HepG2 (cell line): ENCODE measurements around the gene CNPY4. TPM values are rescaled to one million over a fixed set of nuclear protein-coding genes. Genes with fewer than 3 reads are reported as not detected.

ENCODE experiments used
- ATAC-seq: fragments of 200-7000 bp; cut with Tn5 transposase; 3 replicates; pipeline ENCODE4 v1.9.1; 2020; ENCODE audit warnings: mild to moderate bottlenecking, moderate library complexity
- BruUV-seq: library from RNA; stranded (reverse); fragments of 400-500 nt; replicated peaks from 2 replicates; lab custom pipeline; 2021; lab: Mats Ljungman, UMichigan
- CTCF ChIA-PET: fragments of 300-600 bp; formaldehyde crosslinking; extraction: SDS; loops from one replicate; lab custom pipeline; 2021; ENCODE audit warnings: low total read pairs, inconsistent platforms, low intra/inter-chr PET ratio; lab: Yijun Ruan, JAX
- POLR2A ChIA-PET: fragments of 350-600 bp; sonication (Branson Sonifier 250); formaldehyde crosslinking; loops from one replicate; lab custom pipeline; 2020; ENCODE audit warnings: antibody characterized with exemption, inconsistent platforms; lab: Yijun Ruan, JAX
- DNase-seq: peaks from one replicate; pipeline ENCODE4 v3.0.0-alpha.2; 2015; ENCODE audit warnings: low spot score
- FAIRE-seq: peaks from 3 replicates; lab custom pipeline; 2011; peaks lifted over from hg19 to GRCh38; lab: Jason Lieb, UNC
- H2AFZ ChIP-seq: one replicate; pipeline ENCODE4 v1.6.1; 2011; ENCODE audit warnings: low read length, inconsistent platforms
- H3K27ac ChIP-seq: fragments of 300-600 bp; 3 replicates; pipeline ENCODE4 v1.8.0; 2011; ENCODE audit warnings: mixed run types, mild to moderate bottlenecking, mixed read lengths, low read length, inconsistent platforms; ENCODE audit not compliant: insufficient read depth; ENCODE audit errors: extremely low read length
- H3K27me3 ChIP-seq, 2 experiments: fragments of 200-600 bp in 1 of 2; 2 replicates in 1 of 2; 3 replicates in 1 of 2; pipeline versions ENCODE4 v1.6.0 to v1.8.0; 2011; ENCODE audit warnings: low read length in 2 of 2, mild to moderate bottlenecking in 2 of 2, moderate library complexity in 2 of 2, inconsistent platforms in 1 of 2; ENCODE audit not compliant: insufficient read depth in 2 of 2, control insufficient read depth in 1 of 2
- H3K36me3 ChIP-seq, 2 experiments: fragments of 200-600 bp in 1 of 2; replicated peaks in 1 of 2; 2 replicates in 1 of 2; 3 replicates in 1 of 2; pipeline versions ENCODE4 v1.5.1 to v1.8.0; 2011; ENCODE audit warnings: low read length in 2 of 2, inconsistent platforms in 1 of 2; ENCODE audit not compliant: insufficient read depth in 2 of 2, control insufficient read depth in 1 of 2
- H3K4me1 ChIP-seq: 2 replicates; pipeline ENCODE4 v1.5.1; 2012; ENCODE audit warnings: low read length, inconsistent platforms; ENCODE audit not compliant: insufficient read depth
- H3K4me2 ChIP-seq: 2 replicates; pipeline ENCODE4 v1.6.0; 2011; ENCODE audit warnings: low read depth, low read length, inconsistent platforms
- H3K4me3 ChIP-seq, 3 experiments: fragments of 200-600 bp in 1 of 3; sonication (generic), shearing (Covaris generic) in 1 of 3; replicated peaks in 1 of 3; 2 replicates each; pipeline ENCODE4 v1.5.1; 2011 to 2016; ENCODE audit warnings: low read length in 3 of 3, inconsistent platforms in 2 of 3, low read depth in 2 of 3, mild to moderate bottlenecking in 2 of 3, control low read depth in 1 of 3, mixed read lengths in 1 of 3; ENCODE audit not compliant: insufficient read depth in 1 of 3
- H3K79me2 ChIP-seq: one replicate; pipeline ENCODE4 v1.6.1; 2011; ENCODE audit warnings: low read length, inconsistent platforms; ENCODE audit not compliant: insufficient read depth
- H3K9ac ChIP-seq: 2 replicates; pipeline ENCODE4 v1.6.0; 2011; ENCODE audit warnings: mild to moderate bottlenecking, low read depth, low read length, inconsistent platforms; ENCODE audit not compliant: insufficient read depth
- H3K9me3 ChIP-seq: 2 replicates; pipeline ENCODE4 v1.5.1; 2012; ENCODE audit warnings: mild to moderate bottlenecking, low read length
- H4K20me1 ChIP-seq: 2 replicates; pipeline ENCODE4 v1.6.0; 2011; ENCODE audit warnings: inconsistent platforms, mild to moderate bottlenecking, low read length, moderate library complexity; ENCODE audit not compliant: insufficient read depth
- ASH2L ChIP-seq: fragments of 300-600, 200-600 bp; sonication (generic); IDR thresholded peaks from 2 replicates; pipeline ENCODE4 v1.7.0; 2017; ENCODE audit warnings: low read depth, mild to moderate bottlenecking, moderate library complexity, mixed read lengths, low read length; ENCODE audit not compliant: insufficient read length
- CREB1 ChIP-seq, 2 experiments: fragments of 450-650 bp in 1 of 2; IDR thresholded peaks; 2 replicates each; pipeline ENCODE4 v1.6.1; 2016 to 2017; ENCODE audit warnings: control low read depth in 1 of 2, mild to moderate bottlenecking in 1 of 2, missing compliant biosample characterization in 1 of 2, missing genetic modification characterization in 1 of 2
- FOXO1 ChIP-seq: sonication (generic); formaldehyde crosslinking; IDR thresholded peaks from 2 replicates; pipeline ENCODE4 v1.4.0; 2020; ENCODE audit warnings: missing genetic modification reagents
- PLRG1 ChIP-seq: fragments of 450-650 bp; conservative IDR thresholded peaks from 2 replicates; pipeline ENCODE4 v1.6.1; 2016
- ZNF598 ChIP-seq: sonication (generic); formaldehyde crosslinking; IDR thresholded peaks from 2 replicates; pipeline ENCODE4 v1.5.1; 2020; ENCODE audit warnings: mild to moderate bottlenecking, missing genetic modification reagents, borderline replicate concordance
- ZZZ3 ChIP-seq: sonication (generic); formaldehyde crosslinking; IDR thresholded peaks from 2 replicates; pipeline ENCODE4 v1.4.0; 2020; ENCODE audit warnings: missing genetic modification reagents, mild to moderate bottlenecking, borderline replicate concordance
- WGBS: methylation state at CpG from one replicate; pipeline ENCODE4 v1.1.6; 2017; ENCODE audit warnings: low lambda C conversion rate; 5-methylcytosine and 5-hydroxymethylcytosine counted together
- in situ Hi-C: cut with HindIII; loops from 2 replicates; pipeline ENCODE4 v1.10.0; 2017; ENCODE audit warnings: low pct_unique_long_range_greater_than_20kb; ENCODE audit not compliant: extremely low pct_ligation_motif_present
- intact Hi-C: fragments of 100-400 bp; cut with micrococcal nuclease; formaldehyde crosslinking; loops from one replicate; pipeline ENCODE4 v1.10.0; 2022; ENCODE audit not compliant: unreplicated experiment
- polyA plus RNA-seq, 8 experiments: library from polyadenylated mRNA; depleted of rRNA in 3 of 8; stranded (reverse) in 7 of 8; unstranded in 1 of 8; fragments of >200 nt; fragmentation: Illumina TruSeq in 4 of 8; extraction: Trizol in 4 of 8; gene quantifications; 2 replicates each; pipeline versions ENCODE4 v1.2.1 to v1.2.3, GENCODE V29; 2011 to 2016; ENCODE audit warnings: low read depth in 4 of 8, missing spikeins in 1 of 8, mixed read lengths in 1 of 8; ENCODE audit not compliant: insufficient read depth in 1 of 8
- total RNA-seq, 5 experiments: library from RNA; depleted of rRNA; stranded (reverse); fragments of >200 nt; fragmentation: Illumina TruSeq; extraction: Trizol; gene quantifications; 2 replicates each; pipeline ENCODE4 v1.2.3, GENCODE V29; 2016; ENCODE audit warnings: low read depth in 1 of 5
- TF ChIP-seq, protein P1 (sequence below): sonication (generic); formaldehyde crosslinking; IDR thresholded peaks from 2 replicates; pipeline ENCODE4 v1.4.0; 2020; ENCODE audit warnings: missing genetic modification reagents, borderline replicate concordance
- TF ChIP-seq, protein P2 (sequence below): sonication (generic); formaldehyde crosslinking; IDR thresholded peaks from 2 replicates; pipeline ENCODE4 v1.4.0; 2020; ENCODE audit warnings: missing genetic modification reagents, mild to moderate bottlenecking, borderline replicate concordance
- TF ChIP-seq, protein P3 (sequence below): sonication (generic); formaldehyde crosslinking; IDR thresholded peaks from 2 replicates; pipeline ENCODE4 v1.8.1; 2023; ENCODE audit warnings: mild to moderate bottlenecking, moderate library complexity, missing genetic modification reagents
- TF ChIP-seq, protein P4 (sequence below): sonication (generic); formaldehyde crosslinking; IDR thresholded peaks from 2 replicates; pipeline ENCODE4 v1.5.1; 2020; ENCODE audit warnings: missing genetic modification reagents, mild to moderate bottlenecking, borderline replicate concordance

CNPY4 gene
- total and polyA plus RNA-seq, 2 of the 13 experiments (the other 11 are each of a cell fraction or from before 2014, with no cell fraction given), result 6.2 to 12.7 TPM

DNA sequence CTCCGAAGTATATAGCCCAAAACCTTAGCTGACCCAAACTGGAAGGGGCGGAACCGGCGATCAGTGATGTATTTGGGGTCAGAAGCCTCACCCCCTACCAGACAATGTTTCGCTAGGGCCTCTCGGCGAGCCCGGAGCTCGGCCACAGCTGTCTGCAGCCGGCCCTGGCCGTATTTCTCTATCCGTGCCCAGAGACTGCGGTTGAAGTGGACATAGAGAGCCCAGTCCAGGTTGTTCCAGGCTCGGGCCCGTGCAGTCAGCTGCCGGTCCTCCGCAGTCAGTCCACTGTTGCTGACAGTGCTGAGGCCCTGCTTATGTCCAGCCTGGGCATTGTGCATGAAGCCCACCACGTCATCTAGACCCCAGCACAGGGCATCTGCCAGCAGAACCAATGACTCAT is 40.6 kb downstream of the CNPY4 start:
- peaks cover 3 to 13% of the 10 kb centered on the region in 2 experiments; a peak in 3 of 5 replicates for H3K27me3 ChIP-seq
- 78% methylated on average over 6 of the region's 18 CpGs for WGBS
- in situ Hi-C loops (no loop called here), intact Hi-C loops (no loop called here)
- no peaks in the 10 kb centered on the region for H3K9me3 ChIP-seq
- H3K4me2 ChIP-seq, result no peak overlapping the region
- peaks cover 5 to 20% of the 10 kb centered on the region in 2 experiments for H3K36me3 ChIP-seq
- H2AFZ ChIP-seq, result no peak overlapping the region
- H3K4me1 ChIP-seq, result peaks cover 47% of the 10 kb centered on the region
- no peak for ATAC-seq
- CTCF ChIA-PET, result no interaction called here
- no peak overlapping the region for H3K27ac ChIP-seq
- POLR2A ChIA-PET, result no interaction called here
- H3K9ac ChIP-seq, result no peak overlapping the region
- peaks cover 6% of the 10 kb centered on the region; the same call in 1 of the 2 replicates for H4K20me1 ChIP-seq
- no peak for DNase-seq
- TF ChIP-seq ZZZ3 (no peak), CREB1 (IDR thresholded peaks at IDR 0.05) (0 out of 2 replicates have a peak, but pooled peaks have one; percentile 29), CREB1 (CRISPR knock-in tag; IDR thresholded peaks at IDR 0.05) (no peak)
- TF ChIP-seq, all 625 proteins: peak for 1
- no peak overlapping the region for H3K4me3 ChIP-seq
- no TSS peak for BruUV-seq
- no peak for FAIRE-seq
- no peaks in the 10 kb centered on the region for H3K79me2 ChIP-seq

DNA sequence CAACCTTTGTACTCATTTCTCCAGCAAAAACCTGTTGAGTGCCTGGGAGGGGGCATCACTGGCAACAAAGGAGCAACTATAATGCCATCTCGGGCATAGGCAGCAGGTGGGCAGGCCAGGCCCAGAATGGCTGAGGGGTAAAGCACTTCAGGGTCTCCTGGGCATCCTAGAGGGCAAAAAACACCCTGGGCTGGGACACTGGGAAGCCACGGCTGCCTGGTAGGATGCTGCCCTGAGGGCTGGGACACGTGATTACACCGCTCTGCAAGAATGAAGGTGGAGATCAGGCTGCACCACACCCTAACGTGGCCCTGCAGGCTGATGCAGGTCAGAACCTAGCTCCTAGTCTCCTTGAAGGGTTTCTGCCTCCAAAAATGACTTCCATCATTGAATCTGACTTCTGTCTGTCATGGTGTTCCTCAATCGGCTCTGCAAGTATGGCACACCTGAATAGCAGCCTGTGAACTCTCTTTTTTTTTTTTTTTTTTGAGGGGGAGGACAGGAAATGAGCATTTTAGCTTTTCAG is 43.6 kb downstream of the CNPY4 start:
- in situ Hi-C loops (no loop called here), intact Hi-C loops (no loop called here)
- Histone ChIP-seq H3K27ac (no peak overlapping the region), H3K36me3 (no peaks in the 10 kb centered on the region), H3K9me3 (no peaks in the 10 kb centered on the region), H3K9ac (no peak overlapping the region), H4K20me1 (no peaks in the 10 kb centered on the region), H3K4me1 (peaks cover 38% of the 10 kb centered on the region), H3K79me2 (no peaks in the 10 kb centered on the region), H3K4me2 (no peak overlapping the region), H3K27me3 (peaks cover 3 to 32% of the 10 kb centered on the region in 2 experiments), H3K4me3 (no peak overlapping the region), H2AFZ (no peak overlapping the region)
- ChIA-PET CTCF (no interaction called here), POLR2A (interaction anchor here (0.7 kb wide), 1 partner anchor 64 kb away, joined by 4 read pairs; no protein-coding TSS in a partner anchor)
- no peak for FAIRE-seq
- BruUV-seq, result no TSS peak
- no peak for ATAC-seq
- 9% methylated on average over 1 of the region's 6 CpGs for WGBS
- DNase-seq, result no peak
- TF ChIP-seq, protein P1, sequence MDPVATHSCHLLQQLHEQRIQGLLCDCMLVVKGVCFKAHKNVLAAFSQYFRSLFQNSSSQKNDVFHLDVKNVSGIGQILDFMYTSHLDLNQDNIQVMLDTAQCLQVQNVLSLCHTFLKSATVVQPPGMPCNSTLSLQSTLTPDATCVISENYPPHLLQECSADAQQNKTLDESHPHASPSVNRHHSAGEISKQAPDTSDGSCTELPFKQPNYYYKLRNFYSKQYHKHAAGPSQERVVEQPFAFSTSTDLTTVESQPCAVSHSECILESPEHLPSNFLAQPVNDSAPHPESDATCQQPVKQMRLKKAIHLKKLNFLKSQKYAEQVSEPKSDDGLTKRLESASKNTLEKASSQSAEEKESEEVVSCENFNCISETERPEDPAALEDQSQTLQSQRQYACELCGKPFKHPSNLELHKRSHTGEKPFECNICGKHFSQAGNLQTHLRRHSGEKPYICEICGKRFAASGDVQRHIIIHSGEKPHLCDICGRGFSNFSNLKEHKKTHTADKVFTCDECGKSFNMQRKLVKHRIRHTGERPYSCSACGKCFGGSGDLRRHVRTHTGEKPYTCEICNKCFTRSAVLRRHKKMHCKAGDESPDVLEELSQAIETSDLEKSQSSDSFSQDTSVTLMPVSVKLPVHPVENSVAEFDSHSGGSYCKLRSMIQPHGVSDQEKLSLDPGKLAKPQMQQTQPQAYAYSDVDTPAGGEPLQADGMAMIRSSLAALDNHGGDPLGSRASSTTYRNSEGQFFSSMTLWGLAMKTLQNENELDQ, result no peak
- TF ChIP-seq ASH2L (no peak), PLRG1 (no peak), ZNF598 (no peak), FOXO1 (CRISPR knock-in tag) (no peak)
- TF ChIP-seq, protein P2, sequence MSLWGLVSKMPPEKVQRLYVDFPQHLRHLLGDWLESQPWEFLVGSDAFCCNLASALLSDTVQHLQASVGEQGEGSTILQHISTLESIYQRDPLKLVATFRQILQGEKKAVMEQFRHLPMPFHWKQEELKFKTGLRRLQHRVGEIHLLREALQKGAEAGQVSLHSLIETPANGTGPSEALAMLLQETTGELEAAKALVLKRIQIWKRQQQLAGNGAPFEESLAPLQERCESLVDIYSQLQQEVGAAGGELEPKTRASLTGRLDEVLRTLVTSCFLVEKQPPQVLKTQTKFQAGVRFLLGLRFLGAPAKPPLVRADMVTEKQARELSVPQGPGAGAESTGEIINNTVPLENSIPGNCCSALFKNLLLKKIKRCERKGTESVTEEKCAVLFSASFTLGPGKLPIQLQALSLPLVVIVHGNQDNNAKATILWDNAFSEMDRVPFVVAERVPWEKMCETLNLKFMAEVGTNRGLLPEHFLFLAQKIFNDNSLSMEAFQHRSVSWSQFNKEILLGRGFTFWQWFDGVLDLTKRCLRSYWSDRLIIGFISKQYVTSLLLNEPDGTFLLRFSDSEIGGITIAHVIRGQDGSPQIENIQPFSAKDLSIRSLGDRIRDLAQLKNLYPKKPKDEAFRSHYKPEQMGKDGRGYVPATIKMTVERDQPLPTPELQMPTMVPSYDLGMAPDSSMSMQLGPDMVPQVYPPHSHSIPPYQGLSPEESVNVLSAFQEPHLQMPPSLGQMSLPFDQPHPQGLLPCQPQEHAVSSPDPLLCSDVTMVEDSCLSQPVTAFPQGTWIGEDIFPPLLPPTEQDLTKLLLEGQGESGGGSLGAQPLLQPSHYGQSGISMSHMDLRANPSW (CRISPR knock-in tag), result no peak
- TF ChIP-seq, protein P3, sequence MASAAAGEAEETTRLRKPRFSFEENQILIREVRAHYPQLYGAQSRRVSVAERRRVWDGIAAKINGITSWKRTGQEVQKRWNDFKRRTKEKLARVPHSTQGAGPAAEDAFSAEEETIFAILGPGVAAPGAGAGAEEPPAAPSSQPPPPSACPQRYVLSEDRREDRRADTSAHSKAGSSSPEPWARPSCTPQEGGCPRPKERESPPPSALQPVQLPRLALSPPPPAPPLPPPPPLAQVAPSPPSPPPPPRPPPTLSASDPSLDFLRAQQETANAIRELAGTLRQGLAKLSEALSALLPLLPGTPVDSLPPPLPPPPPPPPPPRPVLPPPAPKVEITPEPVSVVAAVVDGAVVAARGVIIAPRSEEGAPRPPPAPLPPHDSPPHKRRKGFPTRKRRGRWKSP (CRISPR knock-in tag), result no peak
- TF ChIP-seq, protein P4, sequence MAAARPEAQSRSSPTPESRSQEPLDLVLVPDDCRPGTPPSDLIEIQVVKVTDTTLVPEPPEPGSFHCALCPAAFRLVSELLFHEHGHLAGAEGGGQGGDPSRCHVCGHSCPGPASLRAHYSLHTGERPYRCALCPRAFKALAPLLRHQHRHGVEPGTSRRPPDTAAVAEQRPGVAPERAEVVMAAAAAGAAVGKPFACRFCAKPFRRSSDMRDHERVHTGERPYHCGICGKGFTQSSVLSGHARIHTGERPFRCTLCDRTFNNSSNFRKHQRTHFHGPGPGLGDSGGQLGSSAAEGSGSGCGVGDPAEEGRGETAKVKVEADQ (CRISPR knock-in tag), result no peak
